Motor neuron (in vitro differentiated cells): Measurements from ENCODE around the gene LDB2. TPM values are rescaled to one million over a fixed set of nuclear protein-coding genes. Genes with fewer than 3 reads are reported as not detected.
A peak's percentile ranks its signal among the peaks of the same experiment; 100 is the strongest.

Experiments
- ATAC-seq, 8 experiments: fragments of 200-7000 bp; cut with Tn5 transposase; replicated peaks in 6 of 8; 2 replicates each; pipeline ENCODE4 v1.8.0; 2021; ENCODE audit warnings: mild to moderate bottlenecking in 8 of 8, moderate library complexity in 8 of 8
- H3K27ac ChIP-seq, 2 donors: fragments of 250-450 bp; sonication (Bioruptor Pico); 2 replicates each; pipeline ENCODE4 v1.9.0; 2021; ENCODE audit warnings: antibody characterized with exemption in 2 of 2, mild to moderate bottlenecking in 2 of 2, moderate library complexity in 1 of 2
- H3K4me1 ChIP-seq, 2 donors: fragments of 250-450 bp; sonication (Bioruptor Pico); replicated peaks in 1 of 2; 2 replicates each; pipeline ENCODE4 v1.6.1; 2021; ENCODE audit warnings: antibody characterized with exemption in 2 of 2, mild to moderate bottlenecking in 2 of 2, moderate library complexity in 1 of 2
- H3K4me3 ChIP-seq, 5 donors: fragments of 250-450 bp; sonication (Bioruptor Pico); 2 replicates each; pipeline ENCODE4 v1.9.0; 2021; ENCODE audit warnings: antibody characterized with exemption in 5 of 5, mild to moderate bottlenecking in 5 of 5, moderate library complexity in 4 of 5
- WGBS, 10 experiments: fragments of 450-650 bp; shearing (Covaris generic); methylation state at CpG; one replicate each; pipeline ENCODE4 v1.0.0; 2022; 5-methylcytosine and 5-hydroxymethylcytosine counted together
- in situ Hi-C, 9 experiments: fragments of 400-800 bp; cut with MboI; loops; one replicate each; pipeline ENCODE4 v1.15.0; 2021; ENCODE audit warnings: low sequenced_read_pairs in 9 of 9, low pct_unique_long_range_greater_than_20kb in 2 of 9; ENCODE audit not compliant: unreplicated experiment in 9 of 9
- total RNA-seq, 8 experiments: library from RNA; unstranded; fragments of 300-600 nt; gene quantifications; 2 replicates each; pipeline versions ENCODE4 v1.2.3 to v1.2.4, GENCODE V29; 2022

The LDB2 gene
- total RNA-seq, 8 experiments from 2014 or later: 5.8 to 107 (median 20.9) TPM

DNA sequence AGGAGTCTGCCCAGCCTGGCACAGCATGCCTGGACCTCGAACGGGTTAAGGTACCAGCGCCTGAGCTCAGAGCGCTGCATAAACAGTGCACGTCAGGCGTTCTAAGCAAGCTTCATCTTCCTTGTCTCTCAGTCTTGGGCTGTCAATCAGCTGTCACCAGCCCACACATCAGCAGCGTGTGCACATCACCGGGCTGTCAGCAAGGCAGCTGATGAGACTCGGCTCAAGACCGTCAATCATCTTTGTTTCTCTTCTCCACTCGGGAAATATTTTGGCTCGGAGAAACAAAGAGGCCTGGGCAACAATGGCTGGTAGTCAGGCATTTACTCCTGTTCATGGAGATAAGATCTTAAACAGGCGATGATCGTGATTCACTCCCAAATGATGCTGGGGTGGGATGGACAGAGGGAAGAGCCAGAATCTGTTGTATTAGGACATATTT is 141.3 kb downstream of the LDB2 start:
- H3K27ac ChIP-seq: no peak overlapping the region
- 48 to 96% (median 80%) methylated on average over 1 to 13 of the region's 14 CpGs; no CpG with 5 or more reads in 1 of the 10 experiments for WGBS, 10 experiments
- in situ Hi-C loops: no loop called here

DNA sequence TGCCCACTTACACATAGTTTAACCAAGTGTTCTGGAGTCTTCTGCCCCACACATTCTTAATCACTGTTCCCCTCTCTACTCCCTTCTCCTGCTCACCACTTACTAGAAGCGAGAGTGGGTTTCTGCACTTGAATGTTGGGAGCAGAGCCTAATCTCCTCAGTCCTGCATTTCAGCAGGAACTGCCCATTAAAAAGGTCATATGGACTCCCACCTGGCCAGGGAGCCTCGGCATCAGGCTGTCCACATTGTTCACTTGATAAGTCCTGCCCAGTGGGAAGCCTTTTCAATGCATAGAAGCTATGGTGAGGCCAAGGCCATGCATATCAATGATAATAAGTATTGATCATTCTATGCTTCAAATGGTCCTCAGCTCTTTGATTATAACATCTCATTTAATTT is 144.3 kb downstream of the LDB2 start:
- H3K4me3 ChIP-seq: no peak overlapping the region
- in situ Hi-C loops: no loop called here
- no peak for ATAC-seq
- no peak overlapping the region for H3K27ac ChIP-seq
- WGBS, 10 experiments: 17 to 100% (median 100%) methylated on average over 1 of the region's 2 CpGs; no CpG with 5 or more reads in 3 of the 10 experiments
- H3K4me1 ChIP-seq: peaks cover 12 to 18% of the 10 kb centered on the region in 2 donors

More for the DNA sequence above, 141.3 kb downstream of the LDB2 start:
- Histone ChIP-seq H3K4me3 (no peak overlapping the region), H3K4me1 (peaks cover 12 to 28% of the 10 kb centered on the region in 2 donors)
- no peak for ATAC-seq

GRCh38 chr4:16752150-16752549 is 146.3 kb downstream of the LDB2 start:
- H3K4me1 ChIP-seq: peaks cover 0 to 1% of the 10 kb centered on the region in 2 donors
- in situ Hi-C loops: no loop called here

GRCh38 chr4:16750882-16751642 is 147.4 kb downstream of the LDB2 start:
- ATAC-seq: no peak
- WGBS, 10 experiments: 72 to 100% (median 79%) methylated on average over 1 to 8 of the region's 8 CpGs; no CpG with 5 or more reads in 1 of the 10 experiments
- no peaks in the 10 kb centered on the region for H3K4me1 ChIP-seq
- no peak overlapping the region for H3K4me3 ChIP-seq
- no peak overlapping the region for H3K27ac ChIP-seq
- in situ Hi-C loops: no loop called here

More at GRCh38 chr4:16752150-16752549, 146.3 kb downstream of the LDB2 start:
- no peak overlapping the region for H3K4me3 ChIP-seq
- H3K27ac ChIP-seq: no peak overlapping the region
- no peak for ATAC-seq

- in situ Hi-C loops: no loop called here
- Histone ChIP-seq H3K4me1 (peaks cover 0 to under 1% of the 10 kb centered on the region in 2 donors), H3K27ac (no peak overlapping the region), H3K4me3 (no peak overlapping the region)
- ATAC-seq: no peak
- 63 to 100% (median 100%) methylated on average over 1 to 2 of the region's 2 CpGs; no CpG with 5 or more reads in 4 of the 10 experiments for WGBS, 10 experiments
Measured at GRCh38 chr4:16750216-16750615, 148.2 kb downstream of the LDB2 start.

DNA sequence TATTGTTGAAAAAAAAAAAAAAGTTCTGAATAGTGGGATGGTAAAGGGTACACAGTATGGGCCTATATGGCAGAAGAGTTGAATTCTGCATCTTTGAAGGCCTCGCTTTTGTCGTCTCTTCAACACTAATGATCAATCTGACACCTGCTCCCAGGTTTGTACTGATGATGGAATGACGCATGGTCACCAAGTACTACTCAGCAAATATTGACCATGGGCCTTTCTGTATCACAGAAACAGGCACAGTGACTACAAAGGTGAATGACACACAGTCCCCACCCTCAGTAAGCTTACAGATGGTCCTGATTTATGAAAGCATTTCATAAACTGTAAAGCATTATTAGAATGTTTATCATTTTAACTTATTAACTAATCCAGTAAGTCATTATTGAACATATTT is 152.6 kb downstream of the LDB2 start:
- in situ Hi-C loops: loop anchor here in 1 of 9 experiments (25.0 kb wide), 1 partner anchor 209 kb away; no protein-coding TSS in a partner anchor
- 50 to 100% (median 90%) methylated on average over 1 to 3 of the region's 3 CpGs; no CpG with 5 or more reads in 1 of the 10 experiments for WGBS, 10 experiments
- Histone ChIP-seq H3K27ac (no peak overlapping the region), H3K4me1 (peaks cover 4 to 9% of the 10 kb centered on the region in 2 donors), H3K4me3 (no peak overlapping the region)
- peak in 2 of 8 experiments; percentile 27 to 87 for ATAC-seq

DNA sequence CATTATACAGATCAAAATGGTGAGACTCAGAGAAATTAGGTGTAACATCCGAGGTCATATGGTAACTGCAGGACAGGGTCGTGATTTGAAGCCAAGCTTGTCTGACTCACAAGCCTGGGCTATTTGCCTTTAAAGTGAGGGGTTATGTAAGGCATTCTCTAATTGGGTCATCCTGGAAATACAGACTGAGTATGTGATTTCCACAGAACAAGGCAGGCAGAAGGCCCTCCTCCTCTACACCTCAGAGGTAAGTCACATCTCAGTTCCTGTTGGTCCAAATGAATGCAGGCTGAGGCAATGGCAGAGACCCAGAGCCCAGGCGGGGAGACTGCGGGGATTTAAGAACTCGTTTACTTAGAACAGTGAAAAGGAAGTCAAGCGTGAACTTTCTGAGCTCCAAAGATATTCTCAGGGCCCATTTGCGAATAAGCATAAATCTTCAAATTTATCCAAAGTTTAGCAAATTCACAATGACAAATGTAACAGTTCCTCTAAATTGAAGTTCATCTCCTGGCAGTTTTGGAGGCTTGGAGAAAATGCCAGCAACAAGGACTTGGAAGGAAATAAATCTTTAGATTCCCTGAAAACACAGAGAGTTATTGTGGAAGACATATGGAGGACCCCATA is 153.3 kb downstream of the LDB2 start:
- 29 to 100% (median 61%) methylated on average over 1 to 7 of the region's 7 CpGs; no CpG with 5 or more reads in 2 of the 10 experiments for WGBS, 10 experiments
- H3K27ac ChIP-seq: no peak overlapping the region

DNA sequence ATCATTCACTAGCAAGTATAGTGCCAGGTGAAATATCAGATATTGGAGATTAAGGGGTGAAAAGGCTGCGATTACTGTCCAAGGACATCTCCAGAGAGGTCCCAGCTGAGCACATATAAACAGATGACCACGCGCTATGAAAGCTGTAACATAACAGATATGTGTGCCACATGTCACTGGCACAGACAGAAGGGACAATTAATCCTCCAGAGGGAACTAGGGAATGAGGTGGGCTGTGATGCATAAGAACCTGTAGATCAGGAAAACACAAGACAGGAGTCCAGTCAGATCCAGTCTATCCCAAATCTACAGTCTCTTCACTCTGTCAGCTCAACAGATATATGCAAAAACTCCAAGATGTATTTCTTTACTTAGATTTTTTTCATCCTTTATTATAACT is 157.2 kb downstream of the LDB2 start:
- no peak overlapping the region for H3K27ac ChIP-seq
- in situ Hi-C loops: loop anchor here in 1 of 9 experiments (25.0 kb wide), 1 partner anchor 204 kb away; no protein-coding TSS in a partner anchor
- H3K4me1 ChIP-seq: peaks cover 14 to 17% of the 10 kb centered on the region in 2 donors
- ATAC-seq: peak in 3 of 8 experiments; percentile 19 to 61 (median 56)
- 87 to 100% (median 100%) methylated on average over 1 to 3 of the region's 3 CpGs; no CpG with 5 or more reads in 3 of the 10 experiments for WGBS, 10 experiments
- H3K4me3 ChIP-seq: no peak overlapping the region

More for the DNA sequence above, 153.3 kb downstream of the LDB2 start:
- Histone ChIP-seq H3K4me3 (no peak overlapping the region), H3K4me1 (peaks cover 12 to 14% of the 10 kb centered on the region in 2 donors)
- peak in 5 of 8 experiments; percentile 26 to 55 (median 29) for ATAC-seq
- in situ Hi-C loops: loop anchor here in 1 of 9 experiments (25.0 kb wide), 1 partner anchor 208 kb away; no protein-coding TSS in a partner anchor

DNA sequence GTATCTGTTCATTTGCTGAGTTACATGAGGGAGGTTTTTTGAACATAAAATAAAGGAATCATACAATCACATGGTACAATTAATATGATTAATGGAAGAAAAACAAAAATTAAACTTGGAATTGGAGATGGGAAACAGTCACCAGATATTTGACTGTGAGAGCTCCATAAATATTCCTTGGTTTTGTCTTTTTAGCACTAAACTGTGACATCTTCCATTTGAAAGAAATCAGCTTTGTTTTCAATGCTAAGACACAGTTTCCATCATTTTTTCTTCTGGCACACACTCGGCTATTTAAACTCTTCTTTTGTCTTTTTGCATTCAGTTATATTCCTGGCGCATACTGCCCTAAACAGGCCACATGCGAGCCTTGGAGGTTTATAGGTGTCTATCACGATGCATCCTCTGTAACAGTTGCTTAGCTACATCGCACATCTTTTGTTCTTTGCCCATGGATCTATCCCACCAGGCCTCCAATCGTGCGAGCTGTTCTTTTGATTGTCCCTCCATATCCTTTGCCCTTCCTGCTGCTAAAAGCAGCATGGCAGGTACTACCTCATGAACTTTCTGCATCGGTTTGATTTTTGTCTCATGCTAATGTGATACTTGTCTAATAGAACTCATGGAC is 158.3 kb downstream of the LDB2 start:
- in situ Hi-C loops: loop anchor here in 1 of 9 experiments (25.0 kb wide), 1 partner anchor 203 kb away; no protein-coding TSS in a partner anchor
- peak in 5 of 8 experiments; percentile 70 to 98 (median 82) for ATAC-seq
- no peak overlapping the region for H3K27ac ChIP-seq
- H3K4me3 ChIP-seq: no peak overlapping the region
- WGBS, 10 experiments: 48 to 100% (median 66%) methylated on average over 1 to 8 of the region's 8 CpGs; no CpG with 5 or more reads in 1 of the 10 experiments
- peaks cover 13 to 17% of the 10 kb centered on the region in 2 donors for H3K4me1 ChIP-seq

GRCh38 chr4:16738558-16738957 is 159.9 kb downstream of the LDB2 start:
- no peak overlapping the region for H3K27ac ChIP-seq
- 40 to 100% (median 100%) methylated on average over 1 of the region's 1 CpG; no CpG with 5 or more reads in 3 of the 10 experiments for WGBS, 10 experiments
- no peak overlapping the region for H3K4me3 ChIP-seq
- in situ Hi-C loops: loop anchor here in 1 of 9 experiments (25.0 kb wide), 1 partner anchor 201 kb away; no protein-coding TSS in a partner anchor
- peak in 3 of 8 experiments; percentile 39 to 55 (median 52) for ATAC-seq
- H3K4me1 ChIP-seq: peaks cover 10 to 17% of the 10 kb centered on the region in 2 donors

GRCh38 chr4:16733509-16733908 is 164.9 kb downstream of the LDB2 start:
- in situ Hi-C loops: loop anchor here in 1 of 9 experiments (25.0 kb wide), 1 partner anchor 196 kb away; no protein-coding TSS in a partner anchor
- no peak overlapping the region for H3K4me3 ChIP-seq
- no peak for ATAC-seq
- peaks cover 16 to 18% of the 10 kb centered on the region in 2 donors for H3K4me1 ChIP-seq
- WGBS, 10 experiments: 70 to 100% (median 86%) methylated on average over 1 to 3 of the region's 4 CpGs; no CpG with 5 or more reads in 4 of the 10 experiments
- H3K27ac ChIP-seq: no peak overlapping the region

- Histone ChIP-seq H3K27ac (no peak overlapping the region), H3K4me3 (no peak overlapping the region), H3K4me1 (peaks cover 17 to 19% of the 10 kb centered on the region in 2 donors)
- in situ Hi-C loops: loop anchor here in 1 of 9 experiments (25.0 kb wide), 1 partner anchor 195 kb away; no protein-coding TSS in a partner anchor
- 35 to 100% (median 83%) methylated on average over 2 to 6 of the region's 6 CpGs; no CpG with 5 or more reads in 1 of the 10 experiments for WGBS, 10 experiments
- no peak for ATAC-seq
Measured at GRCh38 chr4:16732741-16733140, 165.7 kb downstream of the LDB2 start.
